K562 (cell line): ENCODE results near the gene ACOT13. TPM values are rescaled to one million over a fixed set of nuclear protein-coding genes. Genes with fewer than 3 reads are reported as not detected.

ENCODE experiments used
- ARID4B ChIP-seq: sonication (generic); formaldehyde crosslinking; IDR thresholded peaks from 2 replicates; pipeline ENCODE4 v1.8.0; 2022; ENCODE audit warnings: mild to moderate bottlenecking, missing genetic modification reagents
- BRD9 ChIP-seq: fragments of 450-650 bp; IDR thresholded peaks from 2 replicates; pipeline ENCODE4 v1.6.1; 2018; ENCODE audit warnings: low read depth; ENCODE audit not compliant: partially characterized antibody
- C11orf30 ChIP-seq: fragments of 450-650 bp; IDR thresholded peaks from 2 replicates; pipeline ENCODE4 v1.6.1; 2016; ENCODE audit warnings: low read depth, mild to moderate bottlenecking
- CEBPG ChIP-seq, 3 experiments: fragments of 200-800 bp in 1 of 3; sonication (Bioruptor generic) in 1 of 3; sonication (generic) in 1 of 3; formaldehyde crosslinking in 1 of 3; IDR thresholded peaks in 2 of 3; conservative IDR thresholded peaks in 1 of 3; 2 replicates each; pipeline versions ENCODE4 v1.6.1 to v1.8.0; 2016 to 2022; ENCODE audit warnings: missing compliant biosample characterization in 2 of 3, missing genetic modification characterization in 2 of 3, mild to moderate bottlenecking in 1 of 3, missing genetic modification reagents in 1 of 3
- DPF2 ChIP-seq: fragments of 450-650 bp; IDR thresholded peaks from 2 replicates; pipeline ENCODE4 v1.6.1; 2016
- ERF ChIP-seq: fragments of 450-650 bp; formaldehyde crosslinking; IDR thresholded peaks from 2 replicates; pipeline ENCODE4 v1.4.0; 2020; ENCODE audit warnings: mild to moderate bottlenecking, mixed read lengths
- KLF1 ChIP-seq: fragments of 450-650 bp; IDR thresholded peaks from 2 replicates; pipeline ENCODE4 v1.6.1; 2016; ENCODE audit warnings: missing genetic modification characterization, missing compliant biosample characterization
- KLF6 ChIP-seq: fragments of 250-450 bp; sonication (Bioruptor Pico); IDR thresholded peaks from 2 replicates; pipeline ENCODE4 v1.4.0; 2020; ENCODE audit warnings: mild to moderate bottlenecking, moderate library complexity, borderline replicate concordance
- L3MBTL2 ChIP-seq: fragments of 450-650 bp; IDR thresholded peaks from 2 replicates; pipeline ENCODE4 v1.6.1; 2016; ENCODE audit warnings: mild to moderate bottlenecking, moderate library complexity
- LARP7 ChIP-seq: fragments of 450-650 bp; IDR thresholded peaks from 2 replicates; pipeline ENCODE4 v1.6.1; 2016
- NCOA2 ChIP-seq, 2 experiments: fragments of 450-650 bp; IDR thresholded peaks; 2 replicates each; pipeline ENCODE4 v1.6.1; 2018; ENCODE audit warnings: mild to moderate bottlenecking in 2 of 2, moderate library complexity in 1 of 2; ENCODE audit not compliant: partially characterized antibody in 2 of 2
- NR3C1 ChIP-seq: sonication (generic); formaldehyde crosslinking; IDR thresholded peaks from 2 replicates; pipeline ENCODE4 v1.8.1; 2022; ENCODE audit warnings: missing genetic modification reagents
- OTX1 ChIP-seq: fragments of 450-650 bp; formaldehyde crosslinking; IDR thresholded peaks from 2 replicates; pipeline ENCODE4 v1.4.0; 2022; ENCODE audit warnings: mild to moderate bottlenecking
- PHTF2 ChIP-seq: fragments of 250-450 bp; sonication (Bioruptor Pico); IDR thresholded peaks from 2 replicates; pipeline ENCODE4 v1.5.0; 2021; ENCODE audit warnings: mild to moderate bottlenecking
- PKNOX1 ChIP-seq: fragments of 450-650 bp; IDR thresholded peaks from 2 replicates; pipeline ENCODE4 v1.6.1; 2016
- SIN3A ChIP-seq, 2 experiments: fragments of 150-350 bp in 1 of 2; IDR thresholded peaks; 2 replicates each; pipeline ENCODE4 v1.6.1; 2011 to 2016; ENCODE audit warnings: borderline replicate concordance in 2 of 2, low read depth in 2 of 2, low read length in 2 of 2, mild to moderate bottlenecking in 2 of 2, moderate library complexity in 2 of 2; ENCODE audit not compliant: control insufficient read depth in 1 of 2
- SMARCA4 ChIP-seq: fragments of 450-650 bp; IDR thresholded peaks from 2 replicates; pipeline ENCODE4 v1.6.1; 2016
- XRCC4 ChIP-seq: IDR thresholded peaks from one replicate; pipeline ENCODE4 v1.6.1; 2011; ENCODE audit not compliant: insufficient read depth, insufficient read length; ENCODE audit errors: extremely low read depth
- polyA plus RNA-seq, 8 experiments: library from polyadenylated mRNA; depleted of rRNA in 4 of 8; stranded (reverse) in 5 of 8; unstranded in 3 of 8; fragments of >200 nt; fragmentation: Nextera tagmentation in 2 of 8; fragmentation: Illumina TruSeq in 1 of 8; extraction: Ambion mirVana in 2 of 8; extraction: Trizol in 1 of 8; gene quantifications; 2 replicates each; pipeline versions ENCODE4 v1.2.1 to v1.2.3, GENCODE V29; 2011 to 2014; ENCODE audit warnings: inconsistent platforms in 1 of 8, missing spikeins in 1 of 8
- total RNA-seq, 7 experiments: library from RNA; depleted of rRNA in 6 of 7; stranded (reverse); fragments of >200 nt in 6 of 7; fragmentation: Illumina TruSeq in 2 of 7; extraction: Trizol in 2 of 7; gene quantifications; 2 replicates each; pipeline versions ENCODE4 v1.2.1 to v1.2.3, GENCODE V29; 2011 to 2021; ENCODE audit warnings: low replicate concordance in 1 of 7
- TF ChIP-seq, protein P1 (sequence below): fragments of 250-450 bp; sonication (Bioruptor Pico); IDR thresholded peaks from 2 replicates; pipeline ENCODE4 v1.6.1; 2021; ENCODE audit warnings: mild to moderate bottlenecking

Gene ACOT13
- total and polyA plus RNA-seq, 9 of the 15 experiments (the other 6 are each of a cell fraction or from before 2014, with no cell fraction given), result 14.1 to 129 (median 65.7) TPM

DNA sequence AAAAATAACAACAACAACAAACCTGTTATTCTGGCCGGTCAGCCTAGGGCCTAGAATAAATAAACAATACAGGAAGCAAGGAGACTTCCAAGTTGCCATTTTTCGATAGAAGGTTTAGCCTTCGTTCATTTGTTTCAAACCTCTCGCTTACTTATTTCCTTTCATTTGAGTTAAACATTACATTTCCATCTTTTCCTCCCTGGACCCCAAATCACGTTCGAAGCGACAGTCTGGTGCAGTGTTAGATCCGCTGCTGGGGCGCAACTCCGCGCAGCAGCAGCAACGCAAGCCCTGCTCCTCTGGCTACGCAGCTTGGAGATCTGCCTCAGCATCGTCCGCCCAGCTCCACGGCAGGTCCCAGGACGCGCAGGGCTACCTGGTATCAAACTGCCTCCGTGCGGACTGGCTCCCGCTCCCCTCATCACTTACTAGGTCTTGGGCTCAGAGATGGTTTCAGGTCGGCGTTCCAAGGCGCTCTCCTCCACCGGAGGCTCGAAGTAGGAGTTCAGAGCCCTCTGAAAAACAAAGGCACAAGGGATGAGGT is 708 bp upstream of the ACOT13 start (continued):
- TF ChIP-seq SIN3A (IDR thresholded peaks at IDR 0.05; ENCODE audit: borderline replicate concordance in 2 of 2, control insufficient read depth in 1 of 2, low read depth in 2 of 2, low read length in 2 of 2) (0 out of 4 replicates have a peak, but pooled peaks of 1 of the 2 experiments have one; percentile 13), ERF (CRISPR knock-in tag) (peak; percentile 25; the same call in 1 of the 2 replicates), SMARCA4 (0 out of 2 replicates have a peak, but pooled peaks have one; percentile 19), DPF2 (peak; percentile 7; the same call in 1 of the 2 replicates), BRD9 (peak; percentile 52), L3MBTL2 (no peak), LARP7 (no peak), PHTF2 (CRISPR knock-in tag) (no peak), C11orf30 (no peak), NCOA2 (IDR thresholded peaks at IDR 0.05; ENCODE audit: partially characterized antibody in 2 of 2) (no peak), XRCC4 (no peak), KLF1 (no peak), PKNOX1 (0 out of 2 replicates have a peak, but pooled peaks have one; percentile 0), NR3C1 (CRISPR knock-in tag) (no peak), ARID4B (CRISPR knock-in tag) (peak; percentile 54; the same call in 1 of the 2 replicates), OTX1 (CRISPR knock-in tag) (no peak), KLF6 (no peak), CEBPG (CRISPR knock-in tag; IDR thresholded peaks at IDR 0.05) (no peak), CEBPG (tag; conservative IDR thresholded peaks at IDR 0.05 in 1 of 2, IDR thresholded peaks at IDR 0.05 in 1 of 2) (no peak)
- TF ChIP-seq, protein P1, sequence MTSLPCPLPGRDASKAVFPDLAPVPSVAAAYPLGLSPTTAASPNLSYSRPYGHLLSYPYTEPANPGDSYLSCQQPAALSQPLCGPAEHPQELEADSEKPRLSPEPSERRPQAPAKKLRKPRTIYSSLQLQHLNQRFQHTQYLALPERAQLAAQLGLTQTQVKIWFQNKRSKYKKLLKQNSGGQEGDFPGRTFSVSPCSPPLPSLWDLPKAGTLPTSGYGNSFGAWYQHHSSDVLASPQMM (CRISPR knock-in tag), result no peak
